Central memory CD8-positive, alpha-beta T cell (primary cell): ENCODE data around the gene PM20D2.
"Not testable (repeated sequence)": the region's sequence is repeated elsewhere in the genome, so short reads cannot be mapped to it uniquely, and the experiment has no call there.

Experiments used
- ATAC-seq: fragments of 150-1000 bp; cut with Tn5 transposase; replicated peaks from 2 replicates; pipeline ENCODE4 v1.10.0; 2022; ENCODE audit warnings: mild to moderate bottlenecking, moderate FRiP score, moderate number of reproducible peaks; ENCODE audit not compliant: poor library complexity, severe bottlenecking; ENCODE audit errors: extremely low read depth
- DNase-seq, 2 donors: peaks; one replicate each; pipeline ENCODE4 v3.0.0; 2021; ENCODE audit warnings: low spot score in 2 of 2
- H3K27ac Mint-ChIP-seq: one replicate; pipeline ENCODE4 v1.8.0; 2022; ENCODE audit warnings: low read depth, mild to moderate bottlenecking, moderate library complexity, mixed read lengths
- H3K27me3 Mint-ChIP-seq: one replicate; pipeline ENCODE4 v1.8.0; 2022; ENCODE audit warnings: mixed read lengths
- H3K36me3 Mint-ChIP-seq: one replicate; pipeline ENCODE4 v1.8.0; 2022; ENCODE audit warnings: mild to moderate bottlenecking, moderate library complexity, mixed read lengths; ENCODE audit not compliant: insufficient read depth
- H3K4me1 Mint-ChIP-seq: one replicate; pipeline ENCODE4 v1.8.0; 2022; ENCODE audit warnings: mixed read lengths
- H3K4me3 Mint-ChIP-seq: one replicate; pipeline ENCODE4 v1.8.0; 2022; ENCODE audit warnings: mild to moderate bottlenecking, moderate library complexity, mixed read lengths
- H3K9me3 Mint-ChIP-seq: one replicate; pipeline ENCODE4 v1.8.0; 2022; ENCODE audit warnings: mixed read lengths

Gene PM20D2

GRCh38 chr6:89145956-89146717 is at the start of gene PM20D2:
TSS of gene PM20D2 (plus strand) at chr6:89146055. CDS start at chr6:89146145, 90 bp downstream.
- Mint-ChIP-seq H3K36me3 (peaks cover 8% of the 10 kb centered on the region), H3K4me3 (peak within 1 kb of the TSS; percentile 97), H3K27me3 (no peaks in the 10 kb centered on the region), H3K9me3 (no peaks in the 10 kb centered on the region), H3K4me1 (peaks cover 22% of the 10 kb centered on the region), H3K27ac (peak within 1 kb of the TSS; percentile 97)
- ATAC-seq (peak; percentile 72), DNase-seq (peak; percentile 32 to 33)

GRCh38 chr6:89098461-89098860 is 47.4 kb upstream of the PM20D2 start:
- DNase-seq (no peak), ATAC-seq (no peak)
- Mint-ChIP-seq H3K9me3 (no peaks in the 10 kb centered on the region), H3K4me1 (peaks cover 7% of the 10 kb centered on the region), H3K27ac (no peak overlapping the region), H3K27me3 (no peaks in the 10 kb centered on the region), H3K36me3 (no peaks in the 10 kb centered on the region), H3K4me3 (no peak overlapping the region)

DNA sequence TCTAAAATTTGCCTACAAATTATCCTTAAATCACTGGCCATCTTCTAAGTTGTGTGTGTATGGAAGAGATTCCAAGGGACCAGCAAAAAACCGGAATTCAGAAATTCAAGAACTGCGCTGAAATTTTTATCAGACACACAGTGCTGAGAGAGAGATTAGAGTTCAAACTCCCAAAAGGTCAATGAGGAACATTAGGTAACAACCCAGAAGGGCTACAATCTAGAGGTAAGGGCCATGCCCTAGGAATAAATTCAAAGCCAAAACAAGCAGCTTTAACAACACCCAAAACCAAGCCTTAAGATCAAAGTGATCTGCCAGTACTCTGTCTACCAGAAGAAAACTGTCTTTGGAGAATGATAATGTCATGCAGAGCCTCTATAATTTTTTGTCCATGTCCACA is 45.7 kb upstream of the PM20D2 start:
- Mint-ChIP-seq H3K36me3 (no peaks in the 10 kb centered on the region), H3K4me1 (peaks cover 7% of the 10 kb centered on the region), H3K27me3 (no peaks in the 10 kb centered on the region), H3K27ac (no peak overlapping the region), H3K4me3 (no peak overlapping the region), H3K9me3 (no peaks in the 10 kb centered on the region)
- DNase-seq (no peak), ATAC-seq (no peak)

DNA sequence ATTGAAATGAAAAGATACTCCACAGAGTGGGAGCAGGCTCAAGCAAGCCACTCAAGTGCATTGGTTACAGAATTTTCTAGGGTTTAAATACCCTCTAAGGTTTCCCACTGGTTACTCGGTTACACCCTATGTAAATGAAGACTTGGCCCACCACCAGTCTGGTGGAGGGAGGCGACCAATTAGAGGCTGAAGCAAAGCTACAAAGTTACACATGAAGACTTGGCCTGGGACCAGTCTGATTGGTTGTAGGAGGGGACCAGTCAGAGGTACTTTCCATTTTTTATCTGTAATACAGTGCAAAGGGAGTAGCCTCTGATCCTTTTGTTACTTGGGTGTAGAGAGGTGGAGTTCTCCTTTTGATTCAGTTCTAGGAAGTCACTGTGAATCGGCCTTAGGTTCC is 35.6 kb upstream of the PM20D2 start:
- DNase-seq, result no peak
- no peaks in the 10 kb centered on the region for H3K4me1 Mint-ChIP-seq
- H3K27ac Mint-ChIP-seq, result no peak overlapping the region
- H3K9me3 Mint-ChIP-seq, result no peaks in the 10 kb centered on the region
- H3K27me3 Mint-ChIP-seq, result no peaks in the 10 kb centered on the region
- H3K4me3 Mint-ChIP-seq, result no peak overlapping the region
- H3K36me3 Mint-ChIP-seq, result no peaks in the 10 kb centered on the region
- ATAC-seq, result no peak

- no peaks in the 10 kb centered on the region for H3K9me3 Mint-ChIP-seq
- H3K36me3 Mint-ChIP-seq, result no peaks in the 10 kb centered on the region
- H3K27me3 Mint-ChIP-seq, result no peaks in the 10 kb centered on the region
- H3K4me3 Mint-ChIP-seq, result no peak overlapping the region
- H3K27ac Mint-ChIP-seq, result no peak overlapping the region
- no peak for ATAC-seq
- no peak for DNase-seq
- H3K4me1 Mint-ChIP-seq, result peaks cover 3% of the 10 kb centered on the region
Observed at GRCh38 chr6:89111933-89112332, 33.9 kb upstream of the PM20D2 start.

- Mint-ChIP-seq H3K27ac (no peak overlapping the region), H3K9me3 (no peaks in the 10 kb centered on the region), H3K4me3 (peak overlapping the region; percentile 86), H3K27me3 (no peaks in the 10 kb centered on the region), H3K36me3 (no peaks in the 10 kb centered on the region), H3K4me1 (peaks cover 7% of the 10 kb centered on the region)
- DNase-seq (no peak), ATAC-seq (no peak)
Observed at GRCh38 chr6:89116702-89117101, 29.2 kb upstream of the PM20D2 start.

DNA sequence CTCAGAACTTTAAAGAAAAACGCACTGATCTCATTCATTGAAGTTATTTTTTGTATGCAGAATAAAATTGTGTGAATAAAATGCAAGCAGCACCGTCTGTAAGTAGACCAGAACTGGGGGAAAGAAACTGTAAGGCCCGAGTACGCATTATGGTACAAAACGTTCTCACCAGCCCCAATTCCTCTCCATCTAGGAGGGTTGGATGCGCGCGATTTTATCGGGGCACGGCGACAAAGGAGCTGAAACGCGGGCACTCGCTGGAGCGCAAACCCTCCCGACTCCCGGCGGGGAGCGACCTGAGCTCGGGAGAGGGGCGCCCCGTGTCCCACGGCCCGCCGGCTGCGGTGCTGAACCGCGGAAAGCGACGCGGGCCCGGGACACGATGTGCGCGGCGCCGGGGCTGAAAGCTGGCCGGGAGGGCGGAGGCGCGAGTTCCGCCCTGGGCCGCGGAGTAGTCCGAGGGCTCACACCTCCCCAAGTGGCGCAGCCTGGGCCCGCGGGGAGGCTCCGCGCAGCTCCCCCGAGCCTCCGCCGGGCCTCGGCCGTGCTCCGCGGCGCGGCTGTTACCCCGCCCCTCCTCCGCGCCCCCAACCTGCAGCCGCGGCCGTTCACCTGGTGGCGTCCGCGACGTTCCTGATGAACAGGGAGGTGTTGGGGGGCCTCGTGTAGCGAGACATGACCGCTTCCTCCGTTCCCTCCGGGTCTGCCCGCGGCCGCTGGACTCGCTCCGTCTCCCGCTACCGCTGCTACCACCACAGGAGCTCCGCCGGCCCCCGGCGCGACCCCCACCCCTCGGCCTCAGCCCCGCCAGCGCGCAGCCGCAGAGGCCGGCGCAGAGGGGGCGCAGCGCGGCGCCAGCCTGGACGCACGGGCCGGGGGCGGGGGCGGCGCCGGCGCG is 28.4 kb upstream of the PM20D2 start, which contains the start of gene SRSF12:
SRSF12 (minus strand) TSS at position 861 of the 898 bp plus-strand sequence; CDS start at position 677, 184 bp downstream.
- Mint-ChIP-seq H3K9me3 (no peaks in the 10 kb centered on the region), H3K36me3 (no peaks in the 10 kb centered on the region), H3K27ac (no peak within 1 kb of the TSS), H3K4me1 (peaks cover 7% of the 10 kb centered on the region), H3K4me3 (peak within 1 kb of the TSS; percentile 86), H3K27me3 (no peaks in the 10 kb centered on the region)
- ATAC-seq (peak; percentile 72), DNase-seq (peak in 1 of 2 donors; percentile 14)

GRCh38 chr6:89118931-89119330 is 26.9 kb upstream of the PM20D2 start:
- ATAC-seq (no peak), DNase-seq (no peak)
- no peaks in the 10 kb centered on the region for H3K9me3 Mint-ChIP-seq
- H3K4me1 Mint-ChIP-seq, result peaks cover 7% of the 10 kb centered on the region
- no peak overlapping the region for H3K27ac Mint-ChIP-seq
- no peaks in the 10 kb centered on the region for H3K36me3 Mint-ChIP-seq
- H3K4me3 Mint-ChIP-seq, result peak overlapping the region; percentile 86
- H3K27me3 Mint-ChIP-seq, result no peaks in the 10 kb centered on the region

- H3K9me3 Mint-ChIP-seq, result no peaks in the 10 kb centered on the region
- no peak for ATAC-seq
- no peaks in the 10 kb centered on the region for H3K27me3 Mint-ChIP-seq
- H3K4me3 Mint-ChIP-seq, result no peak overlapping the region
- no peaks in the 10 kb centered on the region for H3K36me3 Mint-ChIP-seq
- H3K27ac Mint-ChIP-seq, result no peak overlapping the region
- no peak for DNase-seq
- H3K4me1 Mint-ChIP-seq, result peaks cover 7% of the 10 kb centered on the region
Observed at GRCh38 chr6:89120371-89120770, 25.5 kb upstream of the PM20D2 start.

- ATAC-seq, result no peak
- no peaks in the 10 kb centered on the region for H3K9me3 Mint-ChIP-seq
- DNase-seq, result no peak
- no peaks in the 10 kb centered on the region for H3K27me3 Mint-ChIP-seq
- no peak overlapping the region for H3K4me3 Mint-ChIP-seq
- no peak overlapping the region for H3K27ac Mint-ChIP-seq
- no peaks in the 10 kb centered on the region for H3K36me3 Mint-ChIP-seq
- H3K4me1 Mint-ChIP-seq, result peaks cover 4% of the 10 kb centered on the region
Observed at GRCh38 chr6:89121934-89122333, 23.9 kb upstream of the PM20D2 start.

DNA sequence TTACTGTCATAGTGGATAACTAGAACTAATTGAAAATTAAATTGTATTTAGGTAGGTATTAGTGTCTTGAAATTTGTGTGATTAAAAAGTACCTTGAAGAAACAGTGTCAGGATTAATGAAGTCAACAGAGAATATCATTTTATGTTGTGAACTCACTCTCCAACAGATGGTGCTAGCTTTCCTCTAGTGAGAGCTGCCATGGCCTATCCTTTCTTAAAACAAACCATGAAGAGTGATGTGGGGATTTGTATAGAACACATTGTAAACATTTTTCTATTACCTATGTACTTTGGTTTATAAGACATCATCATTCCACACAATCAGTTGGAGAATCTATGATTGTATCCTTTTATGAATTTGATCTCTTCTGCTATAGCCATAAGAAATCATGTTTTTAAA is 23.2 kb upstream of the PM20D2 start:
- Mint-ChIP-seq H3K4me3 (no peak overlapping the region), H3K27me3 (no peaks in the 10 kb centered on the region), H3K36me3 (no peaks in the 10 kb centered on the region), H3K27ac (no peak overlapping the region), H3K4me1 (no peaks in the 10 kb centered on the region), H3K9me3 (no peaks in the 10 kb centered on the region)
- ATAC-seq (no peak), DNase-seq (no peak)

- H3K9me3 Mint-ChIP-seq, ATAC-seq, H3K4me3 Mint-ChIP-seq, H3K36me3 Mint-ChIP-seq, H3K27ac Mint-ChIP-seq, H3K27me3 Mint-ChIP-seq, DNase-seq, H3K4me1 Mint-ChIP-seq: not testable (repeated sequence)
Observed at GRCh38 chr6:89128256-89128671, 17.6 kb upstream of the PM20D2 start.

DNA sequence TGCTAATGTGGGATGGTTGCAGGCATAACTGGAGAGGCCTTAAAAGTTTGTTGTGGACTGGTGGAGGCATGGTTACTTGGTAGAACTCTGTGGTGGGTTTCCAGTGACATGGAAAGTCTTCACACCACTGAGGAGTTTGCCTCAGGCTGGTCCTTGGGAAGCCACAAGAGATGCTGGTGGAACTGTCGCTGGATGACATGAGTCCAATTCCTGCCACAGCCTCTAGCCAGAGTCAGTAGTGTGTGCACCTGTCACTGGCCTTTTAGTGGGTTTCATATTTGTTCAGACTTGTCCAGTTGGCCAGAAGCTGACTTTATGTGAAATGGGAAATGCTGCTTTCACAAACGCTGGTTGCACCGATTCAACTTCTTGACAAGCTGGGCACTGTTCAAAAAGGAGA is 14.3 kb upstream of the PM20D2 start:
- H3K9me3 Mint-ChIP-seq, result peaks cover 5% of the 10 kb centered on the region
- H3K27ac Mint-ChIP-seq, result no peak overlapping the region
- H3K4me3 Mint-ChIP-seq, result no peak overlapping the region
- peaks cover 2% of the 10 kb centered on the region for H3K36me3 Mint-ChIP-seq
- DNase-seq, result no peak
- no peak for ATAC-seq
- no peaks in the 10 kb centered on the region for H3K27me3 Mint-ChIP-seq
- H3K4me1 Mint-ChIP-seq, result no peaks in the 10 kb centered on the region
